ENCODE results near the gene REPS1.
"Not testable (repeated sequence)": the region's sequence is repeated elsewhere in the genome, so short reads cannot be mapped to it uniquely, and the experiment has no call there.

Gene REPS1, protein sequence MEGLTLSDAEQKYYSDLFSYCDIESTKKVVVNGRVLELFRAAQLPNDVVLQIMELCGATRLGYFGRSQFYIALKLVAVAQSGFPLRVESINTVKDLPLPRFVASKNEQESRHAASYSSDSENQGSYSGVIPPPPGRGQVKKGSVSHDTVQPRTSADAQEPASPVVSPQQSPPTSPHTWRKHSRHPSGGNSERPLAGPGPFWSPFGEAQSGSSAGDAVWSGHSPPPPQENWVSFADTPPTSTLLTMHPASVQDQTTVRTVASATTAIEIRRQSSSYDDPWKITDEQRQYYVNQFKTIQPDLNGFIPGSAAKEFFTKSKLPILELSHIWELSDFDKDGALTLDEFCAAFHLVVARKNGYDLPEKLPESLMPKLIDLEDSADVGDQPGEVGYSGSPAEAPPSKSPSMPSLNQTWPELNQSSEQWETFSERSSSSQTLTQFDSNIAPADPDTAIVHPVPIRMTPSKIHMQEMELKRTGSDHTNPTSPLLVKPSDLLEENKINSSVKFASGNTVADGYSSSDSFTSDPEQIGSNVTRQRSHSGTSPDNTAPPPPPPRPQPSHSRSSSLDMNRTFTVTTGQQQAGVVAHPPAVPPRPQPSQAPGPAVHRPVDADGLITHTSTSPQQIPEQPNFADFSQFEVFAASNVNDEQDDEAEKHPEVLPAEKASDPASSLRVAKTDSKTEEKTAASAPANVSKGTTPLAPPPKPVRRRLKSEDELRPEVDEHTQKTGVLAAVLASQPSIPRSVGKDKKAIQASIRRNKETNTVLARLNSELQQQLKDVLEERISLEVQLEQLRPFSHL

DNA sequence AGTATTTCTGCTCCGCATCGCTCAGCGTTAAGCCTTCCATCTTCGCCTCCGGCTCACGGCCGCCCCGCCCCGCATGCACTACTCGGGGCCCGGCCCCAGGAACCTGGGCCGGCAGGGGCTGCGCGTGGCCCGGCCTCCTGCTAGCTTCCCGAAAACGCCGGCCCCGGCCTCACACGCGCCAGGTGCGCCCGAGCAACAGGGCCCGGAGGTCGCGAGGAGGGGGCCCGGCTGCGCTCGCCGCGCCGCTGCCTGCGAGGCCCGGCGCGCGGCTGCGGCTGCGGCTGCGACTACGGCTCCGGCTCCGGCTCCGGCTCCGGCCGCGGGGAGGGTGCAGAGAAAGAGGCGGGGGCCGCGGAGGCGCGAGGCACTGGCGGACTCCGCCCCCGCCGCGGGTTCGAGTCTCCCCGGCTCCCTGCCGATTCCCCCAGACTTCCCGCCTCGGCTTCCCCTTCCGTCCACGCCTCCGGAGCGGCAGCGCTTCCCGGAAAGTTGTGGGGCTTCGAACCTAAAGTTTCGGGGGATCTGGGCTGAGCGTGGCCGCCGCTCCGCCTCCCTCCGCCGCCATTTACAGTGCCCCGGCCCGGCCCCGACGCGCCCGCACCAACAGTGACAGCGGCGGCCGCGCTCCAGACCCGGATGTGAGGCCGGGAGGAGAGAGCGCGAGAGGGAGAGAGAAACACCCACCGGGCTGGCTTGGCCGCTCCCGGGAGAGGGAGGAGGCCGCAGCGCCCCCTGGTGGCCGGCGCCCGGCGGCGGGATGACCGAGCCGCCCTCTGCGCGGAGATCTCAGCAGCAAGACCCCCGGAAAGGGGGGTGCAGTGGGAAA, at the start of gene REPS1:
Gene REPS1 (minus strand): TSS at position 611 of the 826 bp plus-strand sequence. CDS start 571 bp downstream, at position 40.
- DNase-seq (ENCODE audit: low read depth in 3 of 3): peak; percentile 81 to 89 (median 85)

DNA sequence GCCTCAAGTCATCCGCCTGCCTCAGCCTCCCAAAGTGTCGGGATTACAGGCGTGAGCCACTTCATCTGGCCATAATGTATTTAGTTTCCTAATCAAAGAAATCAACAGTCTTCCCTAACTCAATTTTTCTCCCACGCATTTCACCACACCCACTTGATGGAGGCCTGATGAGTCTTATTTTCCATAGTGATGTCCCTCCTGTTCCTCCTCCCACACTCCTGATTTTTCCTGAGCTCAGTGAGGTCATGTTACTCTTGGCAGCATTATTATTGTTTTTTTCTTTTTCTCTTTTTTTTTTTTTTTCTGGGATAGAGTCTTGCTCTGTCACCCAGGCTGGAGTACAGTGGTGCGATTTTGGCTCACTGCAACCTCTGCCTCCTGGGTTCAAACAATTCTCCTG, 49.4 kb upstream of the REPS1 start:
- no peak for DNase-seq (ENCODE audit: low read depth in 3 of 3)

DNA sequence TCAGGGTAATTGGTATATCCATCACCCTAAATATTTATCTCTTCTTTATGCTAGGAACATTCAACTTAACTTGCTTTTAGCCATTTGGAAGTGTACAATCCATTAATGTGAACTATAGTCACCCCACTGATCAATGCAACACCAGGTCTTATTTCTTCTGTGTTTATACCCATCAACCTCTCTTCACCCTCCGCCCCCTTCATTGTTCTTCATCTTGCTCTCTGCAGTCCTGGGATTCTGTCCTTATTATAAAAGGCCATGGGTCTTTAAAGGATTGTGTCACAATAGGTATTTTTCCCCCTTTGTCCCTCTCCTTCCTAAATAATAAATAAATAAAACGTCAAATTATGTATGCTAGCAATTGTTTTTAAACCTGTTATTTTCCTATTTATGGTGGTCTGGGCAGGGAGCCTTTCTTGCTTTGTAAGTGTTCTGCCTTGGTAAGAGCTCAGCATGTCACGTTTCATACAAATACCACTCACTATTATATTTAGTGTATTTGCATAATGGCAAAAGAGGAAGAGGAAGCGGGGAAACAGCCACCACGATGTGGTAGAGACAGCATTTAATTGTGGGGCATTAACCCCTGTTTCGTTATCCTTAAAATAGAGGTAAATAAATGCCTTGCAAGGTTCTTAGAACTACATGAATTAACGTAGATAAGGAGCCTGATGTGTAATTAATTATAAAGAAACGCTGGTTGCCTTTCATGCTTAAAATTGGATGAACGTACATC, 42.3 kb upstream of the REPS1 start:
- no peak for DNase-seq (ENCODE audit: low read depth in 3 of 3)

DNA sequence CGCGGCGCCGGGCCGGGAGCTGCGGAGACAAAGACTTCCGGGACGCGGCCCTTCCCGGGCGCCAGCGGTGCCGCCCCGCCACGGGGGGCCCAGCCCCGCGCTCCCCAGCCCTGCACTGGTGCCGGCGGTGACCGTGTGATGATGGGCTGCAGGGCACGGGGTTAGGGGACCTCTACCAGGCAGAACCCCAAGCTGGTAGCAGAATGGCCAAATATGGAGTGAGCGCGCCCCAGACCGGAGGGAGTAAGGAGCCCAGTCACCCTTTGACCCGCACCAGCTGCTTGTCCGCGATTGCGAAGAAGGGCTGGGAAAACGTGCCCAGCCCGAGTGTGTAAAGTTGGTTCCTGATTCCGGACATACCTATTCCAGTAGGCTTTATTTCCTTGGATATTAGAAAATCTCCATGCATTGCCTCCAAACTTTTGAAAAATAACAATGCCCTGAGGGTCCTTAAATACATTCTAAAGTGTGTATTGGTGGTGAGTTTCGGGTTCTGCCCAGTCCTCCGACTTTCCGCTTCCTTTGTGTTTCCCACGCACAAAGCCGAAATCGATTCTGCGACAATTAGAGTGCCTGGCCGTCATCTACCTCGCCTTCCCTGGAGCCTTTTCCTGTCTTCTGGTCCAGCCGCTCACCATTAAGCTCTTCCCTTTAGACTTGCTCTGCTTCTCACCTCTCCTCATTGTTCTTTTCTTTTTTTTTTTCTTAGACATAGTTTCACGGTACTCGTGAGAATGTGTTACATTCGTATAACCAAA, 41.6 kb upstream of the REPS1 start:
- peak in 1 of 3 experiments; percentile 18 for DNase-seq (ENCODE audit: low read depth in 3 of 3)

DNA sequence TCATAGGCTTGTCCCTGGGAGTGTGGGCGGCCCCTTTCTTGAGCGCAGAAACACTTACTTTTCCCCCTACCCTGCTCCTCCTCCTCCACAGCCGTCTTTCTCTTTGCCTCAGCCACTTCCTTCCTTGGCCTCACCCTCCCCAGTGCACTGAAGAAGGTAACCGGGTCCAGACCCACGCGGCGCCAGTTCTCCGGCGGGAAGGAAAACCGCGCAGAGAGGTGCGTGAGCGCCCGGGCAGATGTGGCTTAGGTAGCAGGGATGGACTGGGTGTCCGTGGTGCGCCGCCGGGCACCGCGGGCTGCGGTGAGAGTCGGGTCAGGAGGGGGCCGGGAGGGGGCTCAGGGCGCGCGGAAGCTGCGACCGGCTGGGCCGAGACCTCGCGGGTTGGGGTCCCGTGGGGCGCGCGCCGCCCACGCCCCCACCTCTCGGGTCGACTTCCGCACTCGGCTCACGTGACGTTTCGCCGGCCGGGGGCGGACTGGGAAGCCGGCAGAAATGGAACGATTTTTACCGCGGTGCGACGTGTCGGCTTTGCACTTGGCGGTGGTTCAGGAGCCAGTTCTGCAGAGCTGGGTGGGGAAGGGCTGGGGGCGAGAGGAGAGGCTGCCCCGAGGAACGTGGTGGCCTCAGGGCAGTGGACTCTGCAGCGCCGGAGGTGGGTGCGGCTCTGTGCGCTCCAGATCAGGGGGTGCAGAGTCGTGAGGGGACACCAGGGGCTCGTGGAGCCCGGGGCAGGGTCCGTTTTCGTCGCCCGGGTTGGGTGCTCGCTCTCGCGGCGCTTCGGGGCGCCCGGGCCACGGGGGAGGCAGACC, 40.8 kb upstream of the REPS1 start, which contains the start of gene ABRACL:
Gene ABRACL (plus strand): TSS at position 88 of the 812 bp plus-strand sequence. CDS start 5,416 bp downstream, outside the sequence.
- DNase-seq (ENCODE audit: low read depth in 3 of 3): peak; percentile 74 to 83 (median 74)

DNA sequence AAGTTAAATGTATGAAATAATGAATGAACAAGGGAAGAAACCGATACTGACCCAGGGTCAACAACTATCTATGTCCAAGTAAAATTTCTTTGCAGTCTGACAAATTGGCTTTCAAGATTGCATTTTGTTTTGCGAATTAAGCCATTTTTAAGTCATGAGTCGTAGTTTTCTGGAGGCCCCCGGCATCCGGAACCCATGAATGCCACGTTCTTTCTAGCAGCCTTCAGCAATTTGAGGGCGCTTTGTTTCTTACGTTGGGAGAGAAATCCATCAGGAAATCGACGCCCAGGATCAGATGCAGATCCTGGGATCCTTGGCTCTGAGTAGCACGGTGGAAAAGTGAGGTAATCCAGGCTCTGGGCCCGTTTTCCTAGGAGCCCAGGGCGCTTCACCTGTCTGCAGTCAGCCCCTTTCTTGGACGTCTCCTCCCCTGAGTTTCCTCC, 40.2 kb upstream of the REPS1 start:
- DNase-seq (ENCODE audit: low read depth in 3 of 3): no peak

DNA sequence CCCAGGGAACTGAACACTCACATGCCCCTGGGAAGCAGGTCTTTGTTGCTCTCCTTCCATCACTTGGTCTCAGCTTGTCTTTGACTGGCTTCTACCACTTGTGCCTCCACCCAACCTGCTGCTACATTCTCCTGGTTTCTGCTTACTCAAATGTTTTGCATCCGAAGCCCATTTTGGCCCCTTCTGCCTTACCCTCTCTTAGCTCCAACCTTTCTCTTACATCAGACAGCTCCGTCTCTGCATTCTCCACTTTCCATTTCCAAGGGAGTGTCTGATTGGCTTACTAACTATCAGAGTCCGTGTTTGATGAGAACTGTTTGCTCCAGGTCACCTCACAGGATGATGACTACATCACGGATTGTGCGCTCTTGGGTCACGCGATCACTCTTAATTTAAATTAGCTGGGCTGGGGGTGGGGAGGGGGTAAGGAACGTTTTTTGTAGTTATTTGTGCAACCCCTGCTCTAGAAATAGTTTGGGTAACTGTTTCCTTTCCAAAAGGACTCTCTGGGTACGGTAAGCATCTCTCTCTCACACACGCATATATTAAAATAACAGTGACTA, 39.6 kb upstream of the REPS1 start:
- peak in 2 of 3 experiments; percentile 39 to 50 for DNase-seq (ENCODE audit: low read depth in 3 of 3)

DNA sequence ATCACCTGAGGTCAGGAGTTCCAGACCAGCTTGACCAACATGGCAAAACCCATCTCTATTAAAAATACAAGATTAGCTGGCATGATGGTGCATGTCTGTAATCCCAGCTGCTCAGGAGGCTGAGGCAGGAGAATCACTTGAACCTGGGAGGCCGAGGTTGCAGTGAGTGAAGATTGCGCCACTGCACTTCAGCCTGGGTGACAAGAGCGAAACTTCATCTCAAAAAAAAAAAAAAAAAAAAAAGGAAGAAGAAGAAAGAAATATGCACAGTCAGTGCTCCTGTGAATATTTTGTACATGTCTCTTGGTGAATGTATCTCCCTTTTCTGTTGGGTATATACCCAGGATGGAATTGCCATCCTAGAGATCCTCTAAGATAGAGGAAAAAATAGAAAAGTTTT, 37.4 kb upstream of the REPS1 start:
- not testable (repeated sequence) for DNase-seq (ENCODE audit: low read depth in 3 of 3)

DNA sequence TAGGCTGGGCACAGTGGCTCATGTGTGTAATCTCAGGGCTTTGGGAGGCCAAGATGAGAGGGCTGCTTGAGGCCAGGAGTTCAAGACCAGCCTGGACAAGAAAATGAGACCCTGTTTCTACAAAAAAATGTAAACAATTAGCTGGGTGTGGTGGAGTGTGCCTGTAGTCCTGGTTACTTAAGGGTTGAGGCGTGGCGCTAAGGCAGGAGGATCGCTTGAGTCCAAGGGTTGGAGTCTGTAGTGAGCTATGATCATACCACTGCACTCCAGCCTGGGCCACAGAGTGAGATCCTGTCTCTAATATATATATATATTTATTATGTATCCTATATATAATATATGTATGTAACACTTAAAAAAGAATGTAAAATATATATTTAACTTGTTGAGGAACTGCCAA, 32.6 kb upstream of the REPS1 start:
- no peak for DNase-seq (ENCODE audit: low read depth in 3 of 3)

DNA sequence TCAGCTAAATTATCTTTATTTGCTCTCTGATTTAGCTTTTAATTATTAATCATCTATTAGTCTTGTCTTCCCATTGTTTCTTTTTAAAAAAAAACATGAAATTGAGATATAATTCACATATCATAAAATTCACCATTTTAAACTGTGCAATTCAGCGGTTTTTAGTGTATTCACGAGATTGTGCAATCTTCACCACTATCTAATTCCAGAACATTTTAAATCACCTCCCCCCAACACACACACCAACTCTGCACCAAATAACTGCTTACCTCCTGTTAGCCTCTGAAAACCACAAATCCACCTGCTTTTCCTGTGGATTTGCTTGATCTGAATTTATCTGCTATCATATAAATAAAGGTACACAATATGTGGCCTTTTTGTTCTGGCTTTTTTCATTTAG, 31.7 kb upstream of the REPS1 start:
- no peak for DNase-seq (ENCODE audit: low read depth in 3 of 3)

DNA sequence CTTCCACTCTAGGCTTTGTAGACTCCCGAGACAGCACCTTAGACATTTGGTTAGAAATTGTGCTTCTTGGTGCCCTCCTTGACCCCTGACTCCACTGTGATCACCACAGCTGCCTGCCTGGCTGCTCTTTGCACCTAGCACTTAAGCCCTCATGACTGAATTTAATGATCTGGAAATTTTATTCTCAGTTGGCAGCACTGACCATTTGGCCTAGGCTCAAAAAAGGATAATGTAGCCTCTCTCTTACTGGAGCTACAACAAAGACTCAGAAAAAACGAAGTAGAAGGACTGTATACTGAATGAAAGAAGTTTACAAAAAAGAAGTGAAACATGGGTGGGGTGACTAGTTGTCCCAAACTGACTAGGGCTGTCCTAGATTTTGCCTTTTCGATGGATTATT, 29.2 kb upstream of the REPS1 start:
- no peak for DNase-seq (ENCODE audit: low read depth in 3 of 3)

DNA sequence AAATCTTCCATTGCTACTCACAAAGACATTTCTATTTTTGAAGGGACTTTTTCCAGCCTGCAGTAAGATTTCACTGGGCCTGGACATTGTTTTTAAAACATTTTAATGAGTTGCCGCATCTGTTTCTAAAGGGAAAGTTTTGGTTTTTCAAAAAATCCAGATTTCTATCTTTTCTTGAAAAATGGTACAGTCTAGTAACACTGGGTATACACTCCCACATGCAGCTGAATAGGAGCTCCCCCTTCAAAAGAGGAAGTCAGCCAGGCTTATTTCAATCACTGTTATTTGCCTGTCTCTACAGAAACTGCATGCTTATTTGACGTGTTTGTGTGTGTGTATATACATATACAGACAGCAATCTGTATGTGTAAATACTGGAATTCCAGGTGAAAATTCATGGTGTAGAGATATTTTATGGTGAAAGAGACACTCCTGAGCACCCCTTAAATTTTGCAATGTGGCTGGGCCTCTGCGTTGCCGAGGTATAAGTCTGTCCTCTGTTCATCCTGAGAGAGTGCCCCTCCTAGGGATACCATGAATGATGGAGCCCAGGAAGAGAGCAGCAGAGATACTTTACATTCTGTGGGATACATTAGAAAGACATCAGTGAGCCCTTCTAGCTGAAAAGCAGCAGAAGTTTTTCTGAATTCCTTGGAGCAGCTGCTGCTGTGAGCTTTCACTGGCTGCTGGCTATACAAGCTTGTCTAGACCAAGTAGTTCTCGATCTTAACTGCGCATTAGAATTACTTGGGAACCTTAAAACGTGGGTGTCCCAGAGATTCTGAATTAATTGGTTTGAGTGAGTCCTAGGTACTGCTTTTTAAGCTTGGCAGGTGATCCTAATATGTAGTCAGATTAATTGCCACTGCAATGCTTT, 28.5 kb upstream of the REPS1 start:
- DNase-seq (ENCODE audit: low read depth in 3 of 3): no peak

DNA sequence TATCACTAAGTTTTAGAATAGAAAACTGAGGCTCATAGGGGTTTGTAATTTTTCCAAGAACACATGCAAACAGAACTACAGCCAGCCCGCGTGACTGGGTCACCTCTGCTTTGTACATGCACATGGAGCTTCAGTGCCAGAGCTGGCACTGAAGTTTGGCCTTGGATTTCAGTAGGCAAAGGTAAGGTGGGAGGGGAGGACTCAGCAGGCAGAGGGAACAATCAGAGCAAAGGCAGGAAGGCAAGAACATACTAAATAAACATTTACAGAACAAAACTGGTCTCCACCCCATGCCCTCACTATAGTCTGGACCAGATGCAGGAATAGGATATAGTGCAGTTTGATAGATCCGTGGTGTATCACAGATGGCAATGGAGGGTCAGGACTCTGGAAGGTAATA, 26.9 kb upstream of the REPS1 start:
- DNase-seq (ENCODE audit: low read depth in 3 of 3): no peak

DNA sequence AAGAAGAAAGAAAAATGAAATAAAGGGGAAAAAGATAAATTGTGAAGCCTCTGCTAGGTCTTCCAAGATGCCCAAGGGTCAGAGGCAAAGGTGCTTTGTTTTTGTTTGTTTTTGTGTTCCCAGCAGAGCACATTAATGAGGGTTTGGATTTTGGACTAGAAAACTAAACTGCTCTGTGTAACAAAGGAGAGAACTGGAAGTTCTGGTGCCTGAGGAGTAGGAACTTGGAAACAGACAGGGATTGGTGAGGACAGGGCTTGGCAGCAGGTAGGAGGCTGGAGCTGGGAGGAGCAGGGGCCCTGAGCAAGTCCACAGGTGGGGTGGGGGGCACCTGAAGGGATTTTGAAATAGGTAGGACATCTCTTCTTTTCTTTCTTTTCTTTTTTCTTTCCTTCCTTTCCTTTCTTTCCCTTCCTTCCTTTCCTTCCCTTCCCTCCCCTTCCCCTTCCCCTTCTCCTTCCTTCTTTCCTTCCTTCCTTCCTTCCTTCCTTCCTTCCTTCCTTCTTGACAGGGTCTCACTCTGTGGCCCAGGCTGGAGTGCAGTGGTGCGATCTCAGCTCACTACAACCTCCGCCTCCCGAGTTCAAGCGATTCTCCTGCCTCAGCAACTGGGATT, 25.2 kb upstream of the REPS1 start:
- DNase-seq (ENCODE audit: low read depth in 3 of 3): no peak

DNA sequence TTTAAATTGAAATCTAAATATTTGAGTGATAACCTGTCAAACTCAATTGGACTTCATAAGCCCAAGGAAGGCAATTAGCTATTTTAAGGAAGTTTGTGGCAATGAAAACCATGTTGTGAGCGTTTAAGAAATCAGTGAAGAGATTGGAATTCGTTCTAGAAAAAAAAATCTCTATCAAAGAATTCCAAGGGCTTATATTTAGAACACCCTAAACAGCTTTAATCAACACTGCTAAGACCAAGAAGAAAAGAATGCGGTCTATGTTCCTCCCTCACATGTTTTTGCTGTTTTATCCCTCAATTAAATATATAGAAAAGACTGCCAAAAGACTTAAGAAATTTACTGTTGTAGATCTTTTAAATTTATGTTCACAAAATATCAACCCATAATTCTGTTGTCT, 23.9 kb upstream of the REPS1 start:
- no peak for DNase-seq (ENCODE audit: low read depth in 3 of 3)

DNA sequence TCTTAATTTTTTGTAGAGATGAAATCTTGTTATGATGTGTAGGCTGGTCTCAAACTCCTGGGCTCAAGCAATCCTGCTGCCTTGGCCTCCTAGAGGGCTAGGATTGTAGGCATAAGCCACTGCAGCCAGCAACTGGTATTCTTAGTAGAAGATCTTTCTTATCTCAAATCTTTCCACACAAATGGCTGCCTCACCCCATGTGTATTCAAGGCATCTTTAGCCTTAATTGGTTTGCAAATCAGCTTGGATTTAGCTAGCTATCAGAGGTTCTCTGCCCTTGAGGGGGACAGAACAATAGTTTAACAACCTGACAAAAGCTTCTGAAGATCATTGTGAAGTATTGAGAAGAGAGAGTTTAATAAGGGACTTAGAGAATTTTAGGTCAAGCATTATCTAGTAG, 22.6 kb upstream of the REPS1 start:
- no peak for DNase-seq (ENCODE audit: low read depth in 3 of 3)

DNA sequence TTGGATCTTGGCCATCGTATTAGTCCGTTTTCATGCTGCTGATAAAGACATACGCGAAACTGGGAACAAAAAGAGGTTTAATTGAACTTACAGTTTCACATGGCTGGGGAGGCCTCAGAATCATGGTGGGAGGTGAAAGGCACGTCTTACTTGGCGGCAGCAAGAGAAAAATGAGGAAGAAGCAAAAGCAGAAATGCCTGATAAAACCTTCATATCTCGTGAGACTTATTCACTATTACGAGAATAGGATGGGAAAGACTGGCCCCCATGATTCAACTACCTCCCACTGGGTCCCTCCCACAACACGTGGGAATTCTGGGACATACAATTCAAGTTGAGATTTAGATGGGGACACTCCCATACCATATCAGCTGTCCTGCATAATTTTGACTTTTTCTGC, 20.1 kb upstream of the REPS1 start:
- no peak for DNase-seq (ENCODE audit: low read depth in 3 of 3)

DNA sequence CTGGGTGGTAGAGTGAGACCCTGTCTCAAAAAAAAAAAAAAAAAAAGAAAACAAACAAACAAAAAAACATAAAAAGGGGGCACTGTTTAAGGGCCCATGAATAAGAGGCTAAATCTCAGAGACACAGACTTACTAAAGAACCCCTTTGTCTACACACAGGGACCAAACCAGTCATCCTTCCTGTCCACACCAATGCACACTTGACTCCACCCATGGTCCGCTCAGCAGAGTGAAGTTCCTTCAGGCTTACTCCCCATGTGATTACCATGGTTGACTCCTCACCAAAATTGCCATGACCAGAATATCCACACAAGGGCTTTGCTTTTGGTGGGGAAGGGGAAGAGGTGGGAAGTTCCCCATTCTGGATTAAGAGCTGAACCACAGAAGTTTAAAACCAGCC, 19.4 kb upstream of the REPS1 start:
- no peak for DNase-seq (ENCODE audit: low read depth in 3 of 3)

Measured in stimulated activated CD4-positive, alpha-beta T cell treated with anti-CD3 and anti-CD28 coated beads, TNF-alpha, amount 100 ng/mL, for 24 hours (primary cell).